ENCODE results near the gene KCNQ1.

GRCh38 chr11:2651826-2652271 lies 207.0 kb downstream of the KCNQ1 start:
- no peak for TF ChIP-seq TAF1 (IDR thresholded peaks at IDR 0.05; ENCODE audit: borderline replicate concordance, low read depth, low read length)
- TF ChIP-seq POLR2A (IDR thresholded peaks at IDR 0.05; ENCODE audit: low read depth, low read length) = no peak
- TF ChIP-seq POLR2AphosphoS5 (IDR thresholded peaks at IDR 0.05; ENCODE audit: low read depth, low read length) = no peak

Measured in GM12892 (cell line).